Naive thymus-derived CD4-positive, alpha-beta T cell (primary cell): ENCODE results near the gene DNAJB8. TPM values are rescaled to one million over a fixed set of nuclear protein-coding genes. Genes with fewer than 3 reads are reported as not detected.
A peak's percentile ranks its signal among the peaks of the same experiment; 100 is the strongest.

Source experiments
- ATAC-seq: fragments of 150-1000 bp; cut with Tn5 transposase; 2 replicates; pipeline ENCODE4 v1.10.0; 2021; ENCODE audit warnings: mild to moderate bottlenecking, moderate library complexity
- CTCF ChIA-PET: fragments of 350-600 bp; sonication (Branson Sonifier 250); formaldehyde crosslinking; loops from one replicate; lab custom pipeline; 2021; ENCODE audit warnings: antibody characterized with exemption; lab: Charles Lee
- POLR2A ChIA-PET: fragments of 350-600 bp; sonication (Branson Sonifier 250); formaldehyde crosslinking; loops from one replicate; lab custom pipeline; 2021; ENCODE audit warnings: antibody characterized with exemption, inconsistent platforms; lab: Charles Lee
- DNase-seq, 9 donors: peaks; one replicate each; pipeline versions ENCODE4 v3.0.0 to v3.0.0-alpha.2; 2020 to 2022; ENCODE audit warnings: mixed read lengths in 1 of 9
- H3K27ac ChIP-seq: one replicate; pipeline ENCODE4 v1.7.0; 2013; ENCODE audit warnings: mild to moderate bottlenecking, low read depth, low read length, moderate library complexity
- H3K27me3 ChIP-seq, 2 donors: one replicate each; pipeline ENCODE4 v1.7.0; 2013; ENCODE audit warnings: low read length in 2 of 2, mild to moderate bottlenecking in 2 of 2, moderate library complexity in 2 of 2; ENCODE audit not compliant: control insufficient read depth in 2 of 2, insufficient read depth in 2 of 2
- H3K36me3 ChIP-seq, 3 experiments: 1 replicate in 2 of 3; 2 replicates in 1 of 3; pipeline ENCODE4 v1.7.0; 2013; ENCODE audit warnings: low read length in 3 of 3, mild to moderate bottlenecking in 3 of 3, moderate library complexity in 1 of 3; ENCODE audit not compliant: insufficient read depth in 3 of 3, control insufficient read depth in 2 of 3
- H3K4me1 ChIP-seq, 2 donors: one replicate each; pipeline ENCODE4 v1.7.0; 2013; ENCODE audit warnings: low read length in 2 of 2, mild to moderate bottlenecking in 2 of 2, moderate library complexity in 1 of 2; ENCODE audit not compliant: control insufficient read depth in 2 of 2, insufficient read depth in 2 of 2
- H3K4me3 ChIP-seq: 2 replicates; pipeline ENCODE4 v1.7.0; 2013; ENCODE audit warnings: mild to moderate bottlenecking, low read length
- H3K9me3 ChIP-seq, 3 experiments: 1 replicate in 2 of 3; 2 replicates in 1 of 3; pipeline ENCODE4 v1.7.0; 2013; ENCODE audit warnings: low read length in 3 of 3; ENCODE audit not compliant: control insufficient read depth in 2 of 3
- H3K27ac Mint-ChIP-seq, 9 donors: one replicate each; pipeline ENCODE4 v1.8.0; 2020 to 2022; ENCODE audit warnings: mixed read lengths in 9 of 9, mild to moderate bottlenecking in 8 of 9, moderate library complexity in 5 of 9, inconsistent platforms in 2 of 9
- H3K27me3 Mint-ChIP-seq, 5 donors: one replicate each; pipeline ENCODE4 v1.8.0; 2021 to 2022; ENCODE audit warnings: mixed read lengths in 5 of 5, mild to moderate bottlenecking in 1 of 5
- H3K36me3 Mint-ChIP-seq, 5 donors: one replicate each; pipeline ENCODE4 v1.8.0; 2020 to 2022; ENCODE audit warnings: mixed read lengths in 5 of 5, mild to moderate bottlenecking in 3 of 5, inconsistent platforms in 1 of 5
- H3K4me1 Mint-ChIP-seq, 7 donors: one replicate each; pipeline ENCODE4 v1.8.0; 2020 to 2022; ENCODE audit warnings: mixed read lengths in 7 of 7, mild to moderate bottlenecking in 3 of 7, inconsistent platforms in 1 of 7
- H3K4me3 Mint-ChIP-seq, 10 donors: one replicate each; pipeline ENCODE4 v1.8.0; 2020 to 2022; ENCODE audit warnings: mild to moderate bottlenecking in 10 of 10, mixed read lengths in 10 of 10, moderate library complexity in 6 of 10, inconsistent platforms in 2 of 10
- H3K9me3 Mint-ChIP-seq, 11 donors: one replicate each; pipeline ENCODE4 v1.8.0; 2020 to 2022; ENCODE audit warnings: mixed read lengths in 11 of 11, mild to moderate bottlenecking in 4 of 11, inconsistent platforms in 1 of 11, moderate library complexity in 1 of 11
- intact Hi-C, 2 donors: fragments of 100-400 bp; cut with micrococcal nuclease; formaldehyde crosslinking; loops; one replicate each; pipeline ENCODE4 v1.15.1; 2023
- polyA plus RNA-seq, 2 donors: library from polyadenylated mRNA; unstranded; fragments of 300-500 nt; fragmentation: Illumina TruSeq; gene quantifications; one replicate each; pipeline ENCODE4 v1.2.3, GENCODE V29; 2021
- total RNA-seq, 6 experiments: library from RNA in 5 of 6; stranded (reverse) in 5 of 6; gene quantifications; 1 replicate in 5 of 6; 2 replicates in 1 of 6; pipeline ENCODE4 v1.2.3 and lab custom pipeline; 2021 to 2026

DNAJB8 gene
- total and polyA plus RNA-seq, 7 experiments from 2014 or later, result not detected

- ChIA-PET CTCF (interaction anchor here (1.7 to 3.6 kb wide), 3 partner anchors 73 to 331 kb away, joined by 4 to 21 read pairs (median 17); no protein-coding TSS in a partner anchor), POLR2A (interaction anchor here (0.6 kb wide), 1 partner anchor 128 kb away, joined by 3 read pairs; no protein-coding TSS in a partner anchor)
- peaks cover 0 to 4% (median 0%) of the 10 kb centered on the region in 7 donors for H3K4me1 Mint-ChIP-seq
- Histone ChIP-seq H3K4me1 (no peaks in the 10 kb centered on the region), H3K27ac (no peak overlapping the region), H3K27me3 (no peaks in the 10 kb centered on the region), H3K36me3 (no peaks in the 10 kb centered on the region), H3K4me3 (no peak overlapping the region), H3K9me3 (no peaks in the 10 kb centered on the region)
- H3K27me3 Mint-ChIP-seq, result peaks cover 0 to 27% (median 14%) of the 10 kb centered on the region in 5 donors
- no peaks in the 10 kb centered on the region for H3K36me3 Mint-ChIP-seq
- DNase-seq (no peak), ATAC-seq (no peak)
- no peak overlapping the region for H3K27ac Mint-ChIP-seq
- intact Hi-C loops, result loop anchor here in 1 of 2 donors (5.0 to 10.0 kb wide), 2 partner anchors 42 to 330 kb away; partner anchors contain the start of gene DNAJB8
- H3K4me3 Mint-ChIP-seq, result peak overlapping the region in 2 of 10 donors; percentile 21 to 60
- no peaks in the 10 kb centered on the region for H3K9me3 Mint-ChIP-seq
Observed at GRCh38 chr3:128425142-128425845, 41.4 kb downstream of the DNAJB8 start.

GRCh38 chr3:128424508-128425069, 42.1 kb downstream of the DNAJB8 start:
- intact Hi-C loops, result loop anchor here in 1 of 2 donors (5.0 to 10.0 kb wide), 2 partner anchors 43 to 330 kb away; partner anchors contain the start of gene DNAJB8
- ChIA-PET CTCF (interaction anchor here (1.7 to 3.6 kb wide), 2 partner anchors 74 to 330 kb away, joined by 4 to 21 read pairs; no protein-coding TSS in a partner anchor), POLR2A (interaction anchor here (0.6 kb wide), 1 partner anchor 127 kb away, joined by 3 read pairs; no protein-coding TSS in a partner anchor)
- Histone ChIP-seq H3K9me3 (no peaks in the 10 kb centered on the region), H3K4me3 (no peak overlapping the region), H3K4me1 (no peaks in the 10 kb centered on the region), H3K27me3 (no peaks in the 10 kb centered on the region), H3K36me3 (no peaks in the 10 kb centered on the region), H3K27ac (no peak overlapping the region)
- no peak for ATAC-seq
- H3K27ac Mint-ChIP-seq, result peak overlapping the region in 1 of 9 donors; percentile 41
- H3K27me3 Mint-ChIP-seq, result peaks cover 0 to 20% (median 7%) of the 10 kb centered on the region in 5 donors
- DNase-seq, result no peak
- peaks cover 0 to 6% (median 0%) of the 10 kb centered on the region in 7 donors for H3K4me1 Mint-ChIP-seq
- H3K9me3 Mint-ChIP-seq, result no peaks in the 10 kb centered on the region
- H3K4me3 Mint-ChIP-seq, result no peak overlapping the region
- H3K36me3 Mint-ChIP-seq, result no peaks in the 10 kb centered on the region

- intact Hi-C loops, result loop anchor here in 1 of 2 donors (10.0 kb wide), 1 partner anchor 329 kb away; no protein-coding TSS in a partner anchor
- Histone ChIP-seq H3K27ac (no peak overlapping the region), H3K9me3 (no peaks in the 10 kb centered on the region), H3K36me3 (no peaks in the 10 kb centered on the region), H3K4me3 (no peak overlapping the region), H3K27me3 (no peaks in the 10 kb centered on the region), H3K4me1 (no peaks in the 10 kb centered on the region)
- ChIA-PET CTCF (interaction anchor here (1.7 kb wide), 1 partner anchor 329 kb away, joined by 4 read pairs; no protein-coding TSS in a partner anchor), POLR2A (no interaction called here)
- Mint-ChIP-seq H3K4me1 (peaks cover 0 to 6% (median 0%) of the 10 kb centered on the region in 7 donors), H3K36me3 (peaks cover 0 to 3% (median 0%) of the 10 kb centered on the region in 5 donors), H3K4me3 (no peak overlapping the region), H3K27me3 (peaks cover 0 to 18% (median 5%) of the 10 kb centered on the region in 5 donors), H3K27ac (no peak overlapping the region), H3K9me3 (no peaks in the 10 kb centered on the region)
- DNase-seq (no peak), ATAC-seq (no peak)
Observed at GRCh38 chr3:128423525-128424147, 43.1 kb downstream of the DNAJB8 start.

GRCh38 chr3:128422762-128423524, 43.7 kb downstream of the DNAJB8 start:
- no peak overlapping the region for H3K27ac ChIP-seq
- Mint-ChIP-seq H3K4me3 (no peak overlapping the region), H3K27me3 (peaks cover 0 to 11% (median 3%) of the 10 kb centered on the region in 5 donors), H3K4me1 (peaks cover 0 to 6% (median 0%) of the 10 kb centered on the region in 7 donors), H3K36me3 (peaks cover 0 to 3% (median 0%) of the 10 kb centered on the region in 5 donors), H3K9me3 (no peaks in the 10 kb centered on the region), H3K27ac (no peak overlapping the region)
- intact Hi-C loops, result loop anchor here in 1 of 2 donors (10.0 kb wide), 1 partner anchor 328 kb away; no protein-coding TSS in a partner anchor
- H3K4me1 ChIP-seq, result no peaks in the 10 kb centered on the region
- no peaks in the 10 kb centered on the region for H3K9me3 ChIP-seq
- H3K27me3 ChIP-seq, result no peaks in the 10 kb centered on the region
- ChIA-PET CTCF (no interaction called here), POLR2A (no interaction called here)
- ATAC-seq (no peak), DNase-seq (no peak)
- H3K36me3 ChIP-seq, result no peaks in the 10 kb centered on the region
- no peak overlapping the region for H3K4me3 ChIP-seq

GRCh38 chr3:128421966-128422365, 44.7 kb downstream of the DNAJB8 start:
- no peaks in the 10 kb centered on the region for H3K9me3 Mint-ChIP-seq

GRCh38 chr3:128421439-128421836, 45.3 kb downstream of the DNAJB8 start:
- no peak overlapping the region for H3K4me3 Mint-ChIP-seq
- Histone ChIP-seq H3K27me3 (no peaks in the 10 kb centered on the region), H3K4me1 (no peaks in the 10 kb centered on the region), H3K36me3 (no peaks in the 10 kb centered on the region), H3K4me3 (no peak overlapping the region), H3K9me3 (no peaks in the 10 kb centered on the region), H3K27ac (no peak overlapping the region)
- intact Hi-C loops, result loop anchor here in 1 of 2 donors (10.0 kb wide), 1 partner anchor 327 kb away; no protein-coding TSS in a partner anchor
- DNase-seq (no peak), ATAC-seq (no peak)
- peaks cover 0 to 3% (median 0%) of the 10 kb centered on the region in 5 donors for H3K36me3 Mint-ChIP-seq
- no peaks in the 10 kb centered on the region for H3K9me3 Mint-ChIP-seq
- no peak overlapping the region for H3K27ac Mint-ChIP-seq
- CTCF ChIA-PET, result no interaction called here
- POLR2A ChIA-PET, result no interaction called here
- peaks cover 0 to 8% (median 0%) of the 10 kb centered on the region in 7 donors for H3K4me1 Mint-ChIP-seq
- no peaks in the 10 kb centered on the region for H3K27me3 Mint-ChIP-seq

More at GRCh38 chr3:128421966-128422365, 44.7 kb downstream of the DNAJB8 start:
- no peak overlapping the region for H3K4me3 Mint-ChIP-seq
- H3K4me1 ChIP-seq, result no peaks in the 10 kb centered on the region
- H3K27ac ChIP-seq, result no peak overlapping the region
- no peaks in the 10 kb centered on the region for H3K9me3 ChIP-seq
- peaks cover 0 to 6% (median 0%) of the 10 kb centered on the region in 7 donors for H3K4me1 Mint-ChIP-seq
- intact Hi-C loops, result loop anchor here in 1 of 2 donors (10.0 kb wide), 1 partner anchor 327 kb away; no protein-coding TSS in a partner anchor
- peaks cover 0 to 1% (median under 1%) of the 10 kb centered on the region in 5 donors for H3K27me3 Mint-ChIP-seq
- POLR2A ChIA-PET, result no interaction called here
- CTCF ChIA-PET, result no interaction called here
- ATAC-seq (no peak), DNase-seq (no peak)
- H3K36me3 Mint-ChIP-seq, result peaks cover 0 to 3% (median 0%) of the 10 kb centered on the region in 5 donors
- no peak overlapping the region for H3K27ac Mint-ChIP-seq
- no peaks in the 10 kb centered on the region for H3K27me3 ChIP-seq
- H3K36me3 ChIP-seq, result no peaks in the 10 kb centered on the region
- H3K4me3 ChIP-seq, result no peak overlapping the region
